ENCODE measurements around the gene ANKEF1. TPM values are rescaled to one million over a fixed set of nuclear protein-coding genes. Genes with fewer than 3 reads are reported as not detected.

Gene ANKEF1
- total and polyA plus RNA-seq, 12 donors = 0.61 to 10.5 (median 3.2) TPM

- no peaks in the 10 kb centered on the region for H3K9me3 ChIP-seq (replicated peaks in 1 of 3)
- H3K36me3 ChIP-seq (replicated peaks in 1 of 2) = no peaks in the 10 kb centered on the region
- H3K27me3 ChIP-seq = no peaks in the 10 kb centered on the region
- WGBS, 4 donors = 44 to 65% (median 54%) methylated on average over 1 of the region's 1 CpG
- peaks cover 0 to 3% of the 10 kb centered on the region in 2 donors for H3K4me1 ChIP-seq (replicated peaks in 1 of 2)
- TF ChIP-seq POLR2A (IDR thresholded peaks at IDR 0.05) = no peak
- TF ChIP-seq, protein P1, sequence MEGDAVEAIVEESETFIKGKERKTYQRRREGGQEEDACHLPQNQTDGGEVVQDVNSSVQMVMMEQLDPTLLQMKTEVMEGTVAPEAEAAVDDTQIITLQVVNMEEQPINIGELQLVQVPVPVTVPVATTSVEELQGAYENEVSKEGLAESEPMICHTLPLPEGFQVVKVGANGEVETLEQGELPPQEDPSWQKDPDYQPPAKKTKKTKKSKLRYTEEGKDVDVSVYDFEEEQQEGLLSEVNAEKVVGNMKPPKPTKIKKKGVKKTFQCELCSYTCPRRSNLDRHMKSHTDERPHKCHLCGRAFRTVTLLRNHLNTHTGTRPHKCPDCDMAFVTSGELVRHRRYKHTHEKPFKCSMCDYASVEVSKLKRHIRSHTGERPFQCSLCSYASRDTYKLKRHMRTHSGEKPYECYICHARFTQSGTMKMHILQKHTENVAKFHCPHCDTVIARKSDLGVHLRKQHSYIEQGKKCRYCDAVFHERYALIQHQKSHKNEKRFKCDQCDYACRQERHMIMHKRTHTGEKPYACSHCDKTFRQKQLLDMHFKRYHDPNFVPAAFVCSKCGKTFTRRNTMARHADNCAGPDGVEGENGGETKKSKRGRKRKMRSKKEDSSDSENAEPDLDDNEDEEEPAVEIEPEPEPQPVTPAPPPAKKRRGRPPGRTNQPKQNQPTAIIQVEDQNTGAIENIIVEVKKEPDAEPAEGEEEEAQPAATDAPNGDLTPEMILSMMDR (IDR thresholded peaks at IDR 0.05) = no peak
- intact Hi-C loops (cut with DNase I) = no loop called here
- H3K27ac ChIP-seq = no peak overlapping the region
- DNase-seq = no peak
- no peak overlapping the region for H3K4me3 ChIP-seq
Observed at GRCh38 chr20:10005885-10006284, 28.9 kb upstream of the ANKEF1 start.

- H3K9me3 ChIP-seq (replicated peaks in 1 of 3) = no peaks in the 10 kb centered on the region
- H3K27me3 ChIP-seq = no peaks in the 10 kb centered on the region
- TF ChIP-seq POLR2A (IDR thresholded peaks at IDR 0.05) = no peak
- TF ChIP-seq, protein P1 (IDR thresholded peaks at IDR 0.05) = no peak
- H3K36me3 ChIP-seq (replicated peaks in 1 of 2) = no peaks in the 10 kb centered on the region
- intact Hi-C loops (cut with DNase I) = no loop called here
- 85 to 91% (median 87%) methylated on average over 4 of the region's 4 CpGs for WGBS, 4 donors
- DNase-seq = no peak
- no peak overlapping the region for H3K4me3 ChIP-seq
- H3K27ac ChIP-seq = no peak overlapping the region
- peaks cover 0 to 3% of the 10 kb centered on the region in 2 donors for H3K4me1 ChIP-seq (replicated peaks in 1 of 2)
Observed at GRCh38 chr20:10006447-10007090, 28.2 kb upstream of the ANKEF1 start.

GRCh38 chr20:10007158-10007557, 27.6 kb upstream of the ANKEF1 start:
- Histone ChIP-seq H3K27me3 (no peaks in the 10 kb centered on the region), H3K36me3 (replicated peaks in 1 of 2) (no peaks in the 10 kb centered on the region), H3K4me3 (no peak overlapping the region), H3K9me3 (replicated peaks in 1 of 3) (no peaks in the 10 kb centered on the region), H3K27ac (no peak overlapping the region), H3K4me1 (replicated peaks in 1 of 2) (peaks cover 0 to 3% of the 10 kb centered on the region in 2 donors)
- no peak for TF ChIP-seq POLR2A (IDR thresholded peaks at IDR 0.05)
- TF ChIP-seq, protein P1 (IDR thresholded peaks at IDR 0.05) = no peak
- intact Hi-C loops (cut with DNase I) = no loop called here
- no peak for DNase-seq
- WGBS, 4 donors = 39 to 62% (median 59%) methylated on average over 2 of the region's 2 CpGs

DNA sequence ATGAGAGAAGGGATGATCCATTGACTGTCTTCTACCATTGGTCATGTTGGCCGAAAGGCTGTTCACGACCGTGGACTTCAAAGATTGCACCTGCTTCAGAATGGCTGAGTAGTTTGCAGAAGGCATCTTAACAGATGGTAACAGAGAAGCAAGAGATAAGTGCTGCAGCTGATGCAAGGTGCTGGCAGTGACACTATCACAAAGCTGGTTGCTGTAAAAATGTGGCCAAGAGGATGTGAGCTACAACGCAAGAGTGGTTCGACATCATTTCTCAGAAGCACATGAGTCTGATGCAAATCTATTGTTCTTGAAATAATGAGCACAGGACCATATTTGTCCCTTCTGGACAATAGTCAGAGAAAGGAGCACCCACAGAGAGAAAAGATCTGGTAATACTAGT, 27.0 kb upstream of the ANKEF1 start:
- TF ChIP-seq, protein P1 (IDR thresholded peaks at IDR 0.05) = no peak
- no peak for TF ChIP-seq POLR2A (IDR thresholded peaks at IDR 0.05)
- no peaks in the 10 kb centered on the region for H3K27me3 ChIP-seq
- 83 to 93% (median 88%) methylated on average over 5 of the region's 5 CpGs for WGBS, 4 donors

More for the DNA sequence above, 27.0 kb upstream of the ANKEF1 start:
- Histone ChIP-seq H3K4me3 (no peak overlapping the region), H3K27ac (no peak overlapping the region), H3K4me1 (replicated peaks in 1 of 2) (peaks cover 0 to 3% of the 10 kb centered on the region in 2 donors), H3K9me3 (replicated peaks in 1 of 3) (no peaks in the 10 kb centered on the region), H3K36me3 (replicated peaks in 1 of 2) (no peaks in the 10 kb centered on the region)
- no peak for DNase-seq
- intact Hi-C loops (cut with DNase I) = no loop called here
